WTC11 (cell line): ENCODE measurements around the gene AQP12B. TPM values are rescaled to one million over a fixed set of nuclear protein-coding genes. Genes with fewer than 3 reads are reported as not detected.

Source experiments
- ATAC-seq: fragments of 200-7000 bp; cut with Tn5 transposase; 2 replicates; pipeline ENCODE4 v1.10.0; 2021; ENCODE audit warnings: mild to moderate bottlenecking, moderate library complexity
- CTCF ChIA-PET: fragments of 300-600 bp; sonication (Branson Sonifier 250); formaldehyde crosslinking; loops from one replicate; lab custom pipeline; 2021; ENCODE audit warnings: antibody characterized with exemption; lab: Charles Lee
- POLR2A ChIA-PET: fragments of 350-600 bp; sonication (Branson Sonifier 250); formaldehyde crosslinking; loops from one replicate; lab custom pipeline; 2021; ENCODE audit warnings: antibody characterized with exemption; lab: Charles Lee
- DNase-seq: peaks from one replicate; pipeline ENCODE4 v3.0.0; 2021; ENCODE audit warnings: low spot score
- H3K27ac Mint-ChIP-seq: 2 replicates; pipeline ENCODE4 v1.8.0; 2021; ENCODE audit warnings: mixed read lengths
- H3K27me3 Mint-ChIP-seq: 2 replicates; pipeline ENCODE4 v1.8.0; 2021; ENCODE audit warnings: low read depth, mild to moderate bottlenecking, moderate library complexity, mixed read lengths
- H3K36me3 Mint-ChIP-seq: 2 replicates; pipeline ENCODE4 v1.8.0; 2021; ENCODE audit warnings: mixed read lengths
- H3K4me1 Mint-ChIP-seq: 2 replicates; pipeline ENCODE4 v1.8.0; 2022; ENCODE audit warnings: mixed read lengths
- H3K4me3 Mint-ChIP-seq: 2 replicates; pipeline ENCODE4 v1.8.0; 2021; ENCODE audit warnings: mild to moderate bottlenecking, moderate library complexity, mixed read lengths
- H3K9me3 Mint-ChIP-seq: 2 replicates; pipeline ENCODE4 v1.8.0; 2021; ENCODE audit warnings: mixed read lengths
- CBFB ChIP-seq: sonication (generic); formaldehyde crosslinking; IDR thresholded peaks from 2 replicates; pipeline ENCODE4 v1.8.1; 2022; ENCODE audit warnings: mild to moderate bottlenecking, low read depth, missing genetic modification reagents
- CREM ChIP-seq: sonication (generic); formaldehyde crosslinking; IDR thresholded peaks from 2 replicates; pipeline ENCODE4 v1.8.1; 2022; ENCODE audit warnings: mild to moderate bottlenecking, missing genetic modification reagents, moderate library complexity
- FOXJ3 ChIP-seq: sonication (generic); formaldehyde crosslinking; IDR thresholded peaks from 2 replicates; pipeline ENCODE4 v1.9.0; 2021; ENCODE audit warnings: missing genetic modification reagents, mild to moderate bottlenecking, borderline replicate concordance
- JAZF1 ChIP-seq: fragments of 250-450 bp; sonication (Bioruptor Pico); IDR thresholded peaks from 2 replicates; pipeline ENCODE4 v1.9.0; 2021; ENCODE audit warnings: moderate library complexity, mild to moderate bottlenecking, inconsistent platforms
- KAT7 ChIP-seq: sonication (generic); formaldehyde crosslinking; IDR thresholded peaks from 2 replicates; pipeline ENCODE4 v1.8.1; 2023; ENCODE audit warnings: missing genetic modification reagents, mild to moderate bottlenecking, borderline replicate concordance
- MAX ChIP-seq: sonication (generic); formaldehyde crosslinking; IDR thresholded peaks from 2 replicates; pipeline ENCODE4 v1.8.0; 2022; ENCODE audit warnings: mild to moderate bottlenecking, missing genetic modification reagents
- MYBL2 ChIP-seq: sonication (generic); formaldehyde crosslinking; IDR thresholded peaks from 2 replicates; pipeline ENCODE4 v1.8.1; 2023; ENCODE audit warnings: mild to moderate bottlenecking, moderate library complexity, missing genetic modification reagents
- NR1H2 ChIP-seq: sonication (generic); formaldehyde crosslinking; IDR thresholded peaks from 2 replicates; pipeline ENCODE4 v1.9.0; 2021; ENCODE audit warnings: mild to moderate bottlenecking, moderate library complexity, missing genetic modification reagents
- NR2C2 ChIP-seq: sonication (generic); formaldehyde crosslinking; IDR thresholded peaks from 2 replicates; pipeline ENCODE4 v1.8.0; 2022; ENCODE audit warnings: mild to moderate bottlenecking, missing genetic modification reagents
- NR3C1 ChIP-seq: sonication (generic); formaldehyde crosslinking; conservative IDR thresholded peaks from 2 replicates; pipeline ENCODE4 v1.8.1; 2023; ENCODE audit warnings: low read depth, mild to moderate bottlenecking, missing genetic modification reagents
- RORB ChIP-seq: fragments of 250-450 bp; sonication (Bioruptor Pico); IDR thresholded peaks from 2 replicates; pipeline ENCODE4 v1.9.0; 2021; ENCODE audit warnings: mild to moderate bottlenecking
- SOX15 ChIP-seq: fragments of 250-450 bp; sonication (Bioruptor Pico); IDR thresholded peaks from 2 replicates; pipeline ENCODE4 v1.9.0; 2021; ENCODE audit warnings: mild to moderate bottlenecking
- SP1 ChIP-seq: sonication (generic); formaldehyde crosslinking; conservative IDR thresholded peaks from 2 replicates; pipeline ENCODE4 v1.8.1; 2022; ENCODE audit warnings: missing genetic modification reagents
- STAT6 ChIP-seq: sonication (generic); formaldehyde crosslinking; conservative IDR thresholded peaks from 2 replicates; pipeline ENCODE4 v1.8.1; 2023; ENCODE audit warnings: mild to moderate bottlenecking, low read depth, missing genetic modification reagents, moderate library complexity
- TCF7 ChIP-seq: sonication (generic); formaldehyde crosslinking; IDR thresholded peaks from 2 replicates; pipeline ENCODE4 v1.8.0; 2022; ENCODE audit warnings: mild to moderate bottlenecking, low read depth, missing genetic modification reagents, moderate library complexity
- TEAD4 ChIP-seq: sonication (generic); formaldehyde crosslinking; IDR thresholded peaks from 2 replicates; pipeline ENCODE4 v1.8.0; 2022; ENCODE audit warnings: mild to moderate bottlenecking, missing genetic modification reagents
- ZNF121 ChIP-seq: sonication (generic); formaldehyde crosslinking; IDR thresholded peaks from 2 replicates; pipeline ENCODE4 v1.8.0; 2023; ENCODE audit warnings: missing genetic modification reagents
- ZNF232 ChIP-seq: sonication (generic); formaldehyde crosslinking; IDR thresholded peaks from 2 replicates; pipeline ENCODE4 v1.8.0; 2022; ENCODE audit warnings: mild to moderate bottlenecking, missing genetic modification reagents
- total RNA-seq: library from RNA; stranded (reverse); gene quantifications from 3 replicates; pipeline ENCODE4 v1.2.3, GENCODE V29; 2021
- TF ChIP-seq, protein P1 (sequence below): fragments of 250-450 bp; sonication (Bioruptor Pico); IDR thresholded peaks from 2 replicates; pipeline ENCODE4 v1.8.0; 2021; ENCODE audit warnings: mild to moderate bottlenecking
- TF ChIP-seq, protein P2 (sequence below): sonication (generic); formaldehyde crosslinking; IDR thresholded peaks from 2 replicates; pipeline ENCODE4 v1.8.0; 2022; ENCODE audit warnings: mild to moderate bottlenecking, missing genetic modification reagents
- TF ChIP-seq, protein P3 (sequence below): fragments of 250-450 bp; sonication (Bioruptor Pico); IDR thresholded peaks from 2 replicates; pipeline ENCODE4 v1.9.0; 2021; ENCODE audit warnings: mild to moderate bottlenecking, borderline replicate concordance

The AQP12B gene
- total RNA-seq, 1 experiment from 2014 or later, result not detected

DNA sequence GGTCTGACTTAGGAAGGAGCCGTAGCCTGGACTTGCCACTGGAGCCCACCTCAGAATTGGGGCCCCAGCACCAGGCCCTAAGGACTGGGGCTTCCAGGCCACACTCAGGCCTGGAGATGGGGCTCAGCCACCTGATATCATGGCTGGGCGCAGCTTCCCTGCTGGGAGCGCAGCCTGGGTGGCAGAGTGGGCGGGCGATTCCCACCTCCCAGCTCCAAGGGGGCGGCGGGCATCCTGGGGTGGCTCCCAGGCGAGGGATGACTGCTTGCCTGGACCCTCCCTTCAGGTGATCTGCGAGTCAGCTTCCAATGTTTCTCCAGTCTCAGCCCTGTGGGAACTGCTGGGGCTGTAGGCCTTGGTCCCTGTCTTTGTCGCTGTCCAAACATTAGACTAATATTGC is 37.3 kb downstream of the AQP12B start (continued):
- TF ChIP-seq STAT6 (CRISPR knock-in tag), result no peak
- no peak for TF ChIP-seq SOX15 (CRISPR knock-in tag)
- TF ChIP-seq RORB (CRISPR knock-in tag), result no peak
- TF ChIP-seq, protein P1, sequence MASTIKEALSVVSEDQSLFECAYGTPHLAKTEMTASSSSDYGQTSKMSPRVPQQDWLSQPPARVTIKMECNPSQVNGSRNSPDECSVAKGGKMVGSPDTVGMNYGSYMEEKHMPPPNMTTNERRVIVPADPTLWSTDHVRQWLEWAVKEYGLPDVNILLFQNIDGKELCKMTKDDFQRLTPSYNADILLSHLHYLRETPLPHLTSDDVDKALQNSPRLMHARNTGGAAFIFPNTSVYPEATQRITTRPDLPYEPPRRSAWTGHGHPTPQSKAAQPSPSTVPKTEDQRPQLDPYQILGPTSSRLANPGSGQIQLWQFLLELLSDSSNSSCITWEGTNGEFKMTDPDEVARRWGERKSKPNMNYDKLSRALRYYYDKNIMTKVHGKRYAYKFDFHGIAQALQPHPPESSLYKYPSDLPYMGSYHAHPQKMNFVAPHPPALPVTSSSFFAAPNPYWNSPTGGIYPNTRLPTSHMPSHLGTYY (CRISPR knock-in tag), result no peak
- no peak for TF ChIP-seq TEAD4 (CRISPR knock-in tag)
- no peak for TF ChIP-seq SP1 (CRISPR knock-in tag)

GRCh38 chr2:240644859-240645301 is 37.8 kb downstream of the AQP12B start:
- Mint-ChIP-seq H3K4me1 (peaks cover 3% of the 10 kb centered on the region; the same call in 1 of the 2 replicates), H3K4me3 (no peak overlapping the region), H3K9me3 (no peaks in the 10 kb centered on the region), H3K36me3 (no peaks in the 10 kb centered on the region), H3K27me3 (peaks cover 3% of the 10 kb centered on the region), H3K27ac (no peak overlapping the region)
- ChIA-PET CTCF (no interaction called here), POLR2A (no interaction called here)
- DNase-seq, result no peak
- ATAC-seq, result 0 out of 2 replicates have a peak, but pooled peaks have one; percentile 12
- TF ChIP-seq STAT6 (CRISPR knock-in tag), result no peak
- TF ChIP-seq TEAD4 (CRISPR knock-in tag), result no peak
- TF ChIP-seq MAX (CRISPR knock-in tag), result no peak
- TF ChIP-seq NR2C2 (CRISPR knock-in tag), result no peak
- TF ChIP-seq, protein P2, sequence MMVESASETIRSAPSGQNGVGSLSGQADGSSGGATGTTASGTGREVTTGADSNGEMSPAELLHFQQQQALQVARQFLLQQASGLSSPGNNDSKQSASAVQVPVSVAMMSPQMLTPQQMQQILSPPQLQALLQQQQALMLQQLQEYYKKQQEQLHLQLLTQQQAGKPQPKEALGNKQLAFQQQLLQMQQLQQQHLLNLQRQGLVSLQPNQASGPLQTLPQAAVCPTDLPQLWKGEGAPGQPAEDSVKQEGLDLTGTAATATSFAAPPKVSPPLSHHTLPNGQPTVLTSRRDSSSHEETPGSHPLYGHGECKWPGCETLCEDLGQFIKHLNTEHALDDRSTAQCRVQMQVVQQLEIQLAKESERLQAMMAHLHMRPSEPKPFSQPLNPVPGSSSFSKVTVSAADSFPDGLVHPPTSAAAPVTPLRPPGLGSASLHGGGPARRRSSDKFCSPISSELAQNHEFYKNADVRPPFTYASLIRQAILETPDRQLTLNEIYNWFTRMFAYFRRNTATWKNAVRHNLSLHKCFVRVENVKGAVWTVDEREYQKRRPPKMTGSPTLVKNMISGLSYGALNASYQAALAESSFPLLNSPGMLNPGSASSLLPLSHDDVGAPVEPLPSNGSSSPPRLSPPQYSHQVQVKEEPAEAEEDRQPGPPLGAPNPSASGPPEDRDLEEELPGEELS (CRISPR knock-in tag), result no peak
- no peak for TF ChIP-seq ZNF121
- no peak for TF ChIP-seq ZNF232 (CRISPR knock-in tag)
- TF ChIP-seq CREM (CRISPR knock-in tag), result no peak
- TF ChIP-seq KAT7, result no peak
- no peak for TF ChIP-seq CBFB (CRISPR knock-in tag)
- no peak for TF ChIP-seq TCF7 (CRISPR knock-in tag)
- no peak for TF ChIP-seq MYBL2 (CRISPR knock-in tag)
- no peak for TF ChIP-seq NR3C1 (CRISPR knock-in tag)
- TF ChIP-seq, protein P3, sequence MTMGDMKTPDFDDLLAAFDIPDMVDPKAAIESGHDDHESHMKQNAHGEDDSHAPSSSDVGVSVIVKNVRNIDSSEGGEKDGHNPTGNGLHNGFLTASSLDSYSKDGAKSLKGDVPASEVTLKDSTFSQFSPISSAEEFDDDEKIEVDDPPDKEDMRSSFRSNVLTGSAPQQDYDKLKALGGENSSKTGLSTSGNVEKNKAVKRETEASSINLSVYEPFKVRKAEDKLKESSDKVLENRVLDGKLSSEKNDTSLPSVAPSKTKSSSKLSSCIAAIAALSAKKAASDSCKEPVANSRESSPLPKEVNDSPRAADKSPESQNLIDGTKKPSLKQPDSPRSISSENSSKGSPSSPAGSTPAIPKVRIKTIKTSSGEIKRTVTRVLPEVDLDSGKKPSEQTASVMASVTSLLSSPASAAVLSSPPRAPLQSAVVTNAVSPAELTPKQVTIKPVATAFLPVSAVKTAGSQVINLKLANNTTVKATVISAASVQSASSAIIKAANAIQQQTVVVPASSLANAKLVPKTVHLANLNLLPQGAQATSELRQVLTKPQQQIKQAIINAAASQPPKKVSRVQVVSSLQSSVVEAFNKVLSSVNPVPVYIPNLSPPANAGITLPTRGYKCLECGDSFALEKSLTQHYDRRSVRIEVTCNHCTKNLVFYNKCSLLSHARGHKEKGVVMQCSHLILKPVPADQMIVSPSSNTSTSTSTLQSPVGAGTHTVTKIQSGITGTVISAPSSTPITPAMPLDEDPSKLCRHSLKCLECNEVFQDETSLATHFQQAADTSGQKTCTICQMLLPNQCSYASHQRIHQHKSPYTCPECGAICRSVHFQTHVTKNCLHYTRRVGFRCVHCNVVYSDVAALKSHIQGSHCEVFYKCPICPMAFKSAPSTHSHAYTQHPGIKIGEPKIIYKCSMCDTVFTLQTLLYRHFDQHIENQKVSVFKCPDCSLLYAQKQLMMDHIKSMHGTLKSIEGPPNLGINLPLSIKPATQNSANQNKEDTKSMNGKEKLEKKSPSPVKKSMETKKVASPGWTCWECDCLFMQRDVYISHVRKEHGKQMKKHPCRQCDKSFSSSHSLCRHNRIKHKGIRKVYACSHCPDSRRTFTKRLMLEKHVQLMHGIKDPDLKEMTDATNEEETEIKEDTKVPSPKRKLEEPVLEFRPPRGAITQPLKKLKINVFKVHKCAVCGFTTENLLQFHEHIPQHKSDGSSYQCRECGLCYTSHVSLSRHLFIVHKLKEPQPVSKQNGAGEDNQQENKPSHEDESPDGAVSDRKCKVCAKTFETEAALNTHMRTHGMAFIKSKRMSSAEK, result no peak
- TF ChIP-seq JAZF1 (CRISPR knock-in tag), result no peak
- TF ChIP-seq NR1H2, result no peak
- no peak for TF ChIP-seq FOXJ3 (CRISPR knock-in tag)
